Suprapubic skin (tissue), 4 donors: ENCODE data around the gene TEX48. TPM values are rescaled to one million over a fixed set of nuclear protein-coding genes. Genes with fewer than 3 reads are reported as not detected.

ENCODE experiments used
- DNase-seq, 2 donors: peaks; one replicate each; pipeline ENCODE4 v3.0.0-alpha.2; 2019; ENCODE audit warnings: low spot score in 2 of 2
- H3K27ac ChIP-seq: fragments of 200-600 bp; sonication (generic); one replicate; pipeline ENCODE4 v1.5.1; 2019
- H3K27me3 ChIP-seq: fragments of 200-600 bp; sonication (generic); one replicate; pipeline ENCODE4 v1.5.1; 2019
- H3K36me3 ChIP-seq: fragments of 200-600 bp; sonication (generic); one replicate; pipeline ENCODE4 v1.5.1; 2019
- H3K4me1 ChIP-seq: fragments of 200-600 bp; sonication (generic); one replicate; pipeline ENCODE4 v1.5.1; 2019
- H3K4me3 ChIP-seq: fragments of 200-600 bp; sonication (generic); one replicate; pipeline ENCODE4 v1.5.1; 2019; ENCODE audit warnings: mild to moderate bottlenecking
- H3K9me3 ChIP-seq: fragments of 200-600 bp; sonication (generic); one replicate; pipeline ENCODE4 v1.5.1; 2019
- CTCF ChIP-seq, 2 donors: fragments of 200-600 bp in 1 of 2; fragments of 450-650 bp in 1 of 2; sonication (generic) in 1 of 2; IDR thresholded peaks; one replicate each; pipeline ENCODE4 v1.5.1; 2016 to 2019; ENCODE audit warnings: antibody characterized with exemption in 2 of 2, mild to moderate bottlenecking in 1 of 2, moderate library complexity in 1 of 2
- EP300 ChIP-seq: sonication (generic); formaldehyde crosslinking; IDR thresholded peaks from one replicate; pipeline ENCODE4 v1.6.1; 2017; ENCODE audit warnings: antibody characterized with exemption
- POLR2A ChIP-seq, 2 donors: fragments of 450-650 bp; IDR thresholded peaks; one replicate each; pipeline ENCODE4 v1.6.1; 2017; ENCODE audit warnings: antibody characterized with exemption in 2 of 2, mild to moderate bottlenecking in 2 of 2, moderate library complexity in 2 of 2
- POLR2AphosphoS5 ChIP-seq, 3 donors: sonication (generic); formaldehyde crosslinking; IDR thresholded peaks; one replicate each; pipeline ENCODE4 v1.6.1; 2017; ENCODE audit warnings: antibody characterized with exemption in 3 of 3
- WGBS: methylation state at CpG from one replicate; pipeline ENCODE4 v1.1.5; 2018; 5-methylcytosine and 5-hydroxymethylcytosine counted together
- total RNA-seq, 4 donors: library from RNA; depleted of rRNA; stranded (reverse); fragments of >200 nt; gene quantifications; one replicate each; pipeline ENCODE4 v1.1.0, GENCODE V29; 2016

The TEX48 gene
- total RNA-seq, 4 donors from 2014 or later, result not detected

- Histone ChIP-seq H3K4me3 (no peak overlapping the region), H3K27ac (no peak overlapping the region), H3K9me3 (no peaks in the 10 kb centered on the region), H3K4me1 (peaks cover 17% of the 10 kb centered on the region), H3K27me3 (peaks cover 3% of the 10 kb centered on the region), H3K36me3 (no peaks in the 10 kb centered on the region)
- WGBS, result 89% methylated on average over 4 of the region's 4 CpGs
- TF ChIP-seq EP300 (no peak), POLR2AphosphoS5 (IDR thresholded peaks at IDR 0.05) (no peak), POLR2A (IDR thresholded peaks at IDR 0.05) (no peak)
- no peak for DNase-seq
These were observed 37.3 kb upstream of the TEX48 start for GRCh38 chr9:114719290-114719689.

GRCh38 chr9:114718801-114719221 is 36.8 kb upstream of the TEX48 start:
- WGBS, result 80% methylated on average over 8 of the region's 8 CpGs
- no peak overlapping the region for H3K4me3 ChIP-seq
- TF ChIP-seq CTCF (IDR thresholded peaks at IDR 0.05) (no peak), EP300 (no peak), POLR2A (IDR thresholded peaks at IDR 0.05) (no peak), POLR2AphosphoS5 (IDR thresholded peaks at IDR 0.05) (no peak)
- H3K4me1 ChIP-seq, result peaks cover 17% of the 10 kb centered on the region
- H3K27ac ChIP-seq, result no peak overlapping the region
- H3K36me3 ChIP-seq, result no peaks in the 10 kb centered on the region
- H3K9me3 ChIP-seq, result no peaks in the 10 kb centered on the region
- DNase-seq, result no peak
- H3K27me3 ChIP-seq, result peaks cover 3% of the 10 kb centered on the region

- no peak for DNase-seq
- Histone ChIP-seq H3K27me3 (peaks cover 3% of the 10 kb centered on the region), H3K36me3 (no peaks in the 10 kb centered on the region), H3K9me3 (no peaks in the 10 kb centered on the region), H3K4me1 (peaks cover 17% of the 10 kb centered on the region), H3K4me3 (no peak overlapping the region), H3K27ac (no peak overlapping the region)
- WGBS, result 83% methylated on average over 3 of the region's 3 CpGs
- TF ChIP-seq POLR2A (IDR thresholded peaks at IDR 0.05), result no peak
- no peak for TF ChIP-seq POLR2AphosphoS5 (IDR thresholded peaks at IDR 0.05)
- TF ChIP-seq EP300, result no peak
- no peak for TF ChIP-seq CTCF (IDR thresholded peaks at IDR 0.05)
These were observed 36.0 kb upstream of the TEX48 start for GRCh38 chr9:114717908-114718486.

GRCh38 chr9:114709636-114710035 is 27.6 kb upstream of the TEX48 start:
- WGBS, result 85% methylated on average over 1 of the region's 1 CpG
- no peaks in the 10 kb centered on the region for H3K4me1 ChIP-seq
- no peak for DNase-seq
- H3K27me3 ChIP-seq, result no peaks in the 10 kb centered on the region
- no peaks in the 10 kb centered on the region for H3K36me3 ChIP-seq
- no peaks in the 10 kb centered on the region for H3K9me3 ChIP-seq
- TF ChIP-seq POLR2A (IDR thresholded peaks at IDR 0.05) (no peak), EP300 (no peak), POLR2AphosphoS5 (IDR thresholded peaks at IDR 0.05) (no peak), CTCF (IDR thresholded peaks at IDR 0.05) (no peak)
- H3K27ac ChIP-seq, result no peak overlapping the region
- no peak overlapping the region for H3K4me3 ChIP-seq

GRCh38 chr9:114706711-114707110 is 24.7 kb upstream of the TEX48 start:
- no peak for TF ChIP-seq CTCF (IDR thresholded peaks at IDR 0.05)
- no peak for TF ChIP-seq POLR2A (IDR thresholded peaks at IDR 0.05)
- Histone ChIP-seq H3K27ac (no peak overlapping the region), H3K9me3 (no peaks in the 10 kb centered on the region), H3K36me3 (no peaks in the 10 kb centered on the region), H3K4me3 (no peak overlapping the region), H3K4me1 (no peaks in the 10 kb centered on the region), H3K27me3 (no peaks in the 10 kb centered on the region)
- DNase-seq, result no peak
- WGBS, result 90% methylated on average over 2 of the region's 2 CpGs

GRCh38 chr9:114701988-114702387 is 20.0 kb upstream of the TEX48 start:
- no peaks in the 10 kb centered on the region for H3K4me1 ChIP-seq
- no peak overlapping the region for H3K4me3 ChIP-seq
- H3K27ac ChIP-seq, result no peak overlapping the region
- no peaks in the 10 kb centered on the region for H3K27me3 ChIP-seq
- no peak for DNase-seq
- no peaks in the 10 kb centered on the region for H3K9me3 ChIP-seq
- no peaks in the 10 kb centered on the region for H3K36me3 ChIP-seq
- TF ChIP-seq POLR2A (IDR thresholded peaks at IDR 0.05) (no peak), POLR2AphosphoS5 (IDR thresholded peaks at IDR 0.05) (no peak), CTCF (IDR thresholded peaks at IDR 0.05) (no peak), EP300 (no peak)
